ENCODE data around the gene CXCL14. TPM values are rescaled to one million over a fixed set of nuclear protein-coding genes. Genes with fewer than 3 reads are reported as not detected.

The CXCL14 gene
- total and polyA plus RNA-seq, 12 donors, result 0.06 to 30.0 (median 2.0) TPM

GRCh38 chr5:135625061-135625460 lies 46.3 kb upstream of the CXCL14 start:
- H3K36me3 ChIP-seq (replicated peaks in 1 of 2), result no peaks in the 10 kb centered on the region
- H3K4me1 ChIP-seq (replicated peaks in 1 of 2), result no peaks in the 10 kb centered on the region
- no peak for DNase-seq
- no peak overlapping the region for H3K4me3 ChIP-seq
- H3K9me3 ChIP-seq (replicated peaks in 1 of 3), result no peaks in the 10 kb centered on the region
- intact Hi-C loops (cut with DNase I), result no loop called here
- H3K27ac ChIP-seq, result no peak overlapping the region
- WGBS, 4 donors, result 77 to 86% (median 82%) methylated on average over 2 of the region's 2 CpGs
- H3K27me3 ChIP-seq, result no peaks in the 10 kb centered on the region
- TF ChIP-seq POLR2A (IDR thresholded peaks at IDR 0.05), result no peak
- TF ChIP-seq, protein P1, sequence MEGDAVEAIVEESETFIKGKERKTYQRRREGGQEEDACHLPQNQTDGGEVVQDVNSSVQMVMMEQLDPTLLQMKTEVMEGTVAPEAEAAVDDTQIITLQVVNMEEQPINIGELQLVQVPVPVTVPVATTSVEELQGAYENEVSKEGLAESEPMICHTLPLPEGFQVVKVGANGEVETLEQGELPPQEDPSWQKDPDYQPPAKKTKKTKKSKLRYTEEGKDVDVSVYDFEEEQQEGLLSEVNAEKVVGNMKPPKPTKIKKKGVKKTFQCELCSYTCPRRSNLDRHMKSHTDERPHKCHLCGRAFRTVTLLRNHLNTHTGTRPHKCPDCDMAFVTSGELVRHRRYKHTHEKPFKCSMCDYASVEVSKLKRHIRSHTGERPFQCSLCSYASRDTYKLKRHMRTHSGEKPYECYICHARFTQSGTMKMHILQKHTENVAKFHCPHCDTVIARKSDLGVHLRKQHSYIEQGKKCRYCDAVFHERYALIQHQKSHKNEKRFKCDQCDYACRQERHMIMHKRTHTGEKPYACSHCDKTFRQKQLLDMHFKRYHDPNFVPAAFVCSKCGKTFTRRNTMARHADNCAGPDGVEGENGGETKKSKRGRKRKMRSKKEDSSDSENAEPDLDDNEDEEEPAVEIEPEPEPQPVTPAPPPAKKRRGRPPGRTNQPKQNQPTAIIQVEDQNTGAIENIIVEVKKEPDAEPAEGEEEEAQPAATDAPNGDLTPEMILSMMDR (IDR thresholded peaks at IDR 0.05), result no peak

DNA sequence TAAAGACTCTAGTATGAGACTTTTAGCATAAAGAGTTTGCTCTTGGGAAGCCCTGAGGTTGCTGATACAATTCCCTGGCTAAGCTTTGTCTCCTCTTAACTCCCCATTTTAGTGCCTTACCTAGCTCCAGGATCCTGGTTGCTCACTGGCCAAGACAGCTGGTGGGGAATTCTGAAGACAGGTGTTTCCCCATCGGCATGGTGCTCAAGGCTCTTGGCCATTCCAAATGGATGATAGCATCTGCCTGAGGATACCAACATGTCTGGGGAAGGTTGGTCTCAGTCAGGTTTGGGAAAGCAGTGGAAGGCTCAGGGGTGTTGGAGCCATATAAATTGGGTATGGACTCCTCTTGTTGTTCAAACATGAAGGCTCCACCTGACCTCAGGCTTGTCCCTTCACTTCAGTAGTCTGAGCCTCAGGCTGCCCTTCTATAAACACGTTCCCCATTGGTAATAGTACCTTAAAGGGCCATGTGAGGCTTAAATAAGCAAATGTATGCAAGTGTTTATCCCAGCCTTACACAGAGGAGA lies 44.5 kb upstream of the CXCL14 start:
- H3K27ac ChIP-seq, result no peak overlapping the region
- peaks cover 0 to 9% (median 5%) of the 10 kb centered on the region in 3 donors for H3K9me3 ChIP-seq (replicated peaks in 1 of 3)
- DNase-seq, result no peak
- H3K36me3 ChIP-seq (replicated peaks in 1 of 2), result no peaks in the 10 kb centered on the region
- no peaks in the 10 kb centered on the region for H3K27me3 ChIP-seq
- WGBS, 4 donors, result 42 to 68% (median 50%) methylated on average over 1 to 2 of the region's 2 CpGs
- H3K4me1 ChIP-seq (replicated peaks in 1 of 2), result no peaks in the 10 kb centered on the region
- TF ChIP-seq, protein P1 (IDR thresholded peaks at IDR 0.05), result no peak
- no peak for TF ChIP-seq POLR2A (IDR thresholded peaks at IDR 0.05)
- H3K4me3 ChIP-seq, result no peak overlapping the region
- intact Hi-C loops (cut with DNase I), result no loop called here

DNA sequence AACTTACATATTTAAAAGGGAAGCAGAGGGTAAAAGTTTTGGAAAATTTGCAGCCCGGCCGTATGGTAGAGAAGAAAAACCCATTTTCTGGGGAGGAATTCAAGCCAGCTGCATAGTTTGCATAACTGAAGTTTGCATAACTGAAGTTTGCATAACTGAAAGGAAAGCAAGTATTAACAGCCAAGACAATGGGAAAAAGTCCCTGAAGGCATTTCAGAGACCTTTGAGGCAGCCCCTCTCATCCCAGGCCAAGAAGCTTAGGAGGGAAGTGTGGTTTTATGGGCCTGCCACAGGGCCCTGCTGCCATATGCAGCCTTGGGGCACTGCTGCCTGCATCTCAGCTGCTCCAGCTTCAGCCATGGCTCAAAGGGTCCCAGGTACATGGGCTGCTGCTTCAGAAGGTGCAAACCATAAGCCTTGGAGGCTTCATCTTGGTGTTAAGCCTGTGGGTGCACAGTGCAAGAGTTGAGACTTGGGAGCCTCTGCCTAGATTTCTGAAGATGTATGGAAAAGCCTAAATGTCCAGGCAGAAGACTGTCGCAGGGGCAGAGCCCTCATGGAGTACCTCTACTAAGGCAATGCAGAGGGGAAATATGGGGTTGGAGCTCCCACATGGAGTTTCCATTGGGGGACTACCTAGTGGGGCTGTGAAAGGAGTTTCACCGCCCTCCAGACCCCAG lies 36.9 kb upstream of the CXCL14 start:
- H3K9me3 ChIP-seq (replicated peaks in 1 of 3), result peaks cover 0 to 9% (median 5%) of the 10 kb centered on the region in 3 donors
- intact Hi-C loops (cut with DNase I), result no loop called here
- no peak for DNase-seq
- no peak overlapping the region for H3K4me3 ChIP-seq
- H3K36me3 ChIP-seq (replicated peaks in 1 of 2), result no peaks in the 10 kb centered on the region
- no peak for TF ChIP-seq POLR2A (IDR thresholded peaks at IDR 0.05)
- TF ChIP-seq, protein P1 (IDR thresholded peaks at IDR 0.05), result no peak
- no peak overlapping the region for H3K27ac ChIP-seq
- 71 to 81% (median 75%) methylated on average over 3 to 4 of the region's 4 CpGs for WGBS, 4 donors
- no peaks in the 10 kb centered on the region for H3K27me3 ChIP-seq
- H3K4me1 ChIP-seq (replicated peaks in 1 of 2), result no peaks in the 10 kb centered on the region

GRCh38 chr5:135615171-135615570 lies 36.4 kb upstream of the CXCL14 start:
- intact Hi-C loops (cut with DNase I), result no loop called here
- no peak for TF ChIP-seq POLR2A (IDR thresholded peaks at IDR 0.05)
- TF ChIP-seq, protein P1 (IDR thresholded peaks at IDR 0.05), result no peak

More at GRCh38 chr5:135615171-135615570, 36.4 kb upstream of the CXCL14 start:
- Histone ChIP-seq H3K4me3 (no peak overlapping the region), H3K36me3 (replicated peaks in 1 of 2) (no peaks in the 10 kb centered on the region), H3K9me3 (replicated peaks in 1 of 3) (peaks cover 0 to 9% (median 5%) of the 10 kb centered on the region in 3 donors), H3K4me1 (replicated peaks in 1 of 2) (no peaks in the 10 kb centered on the region), H3K27ac (no peak overlapping the region), H3K27me3 (no peaks in the 10 kb centered on the region)
- WGBS, 4 donors, result 69 to 84% (median 79%) methylated on average over 1 of the region's 1 CpG
- DNase-seq, result no peak

Measured in adrenal gland (tissue), 12 donors.